IMR-90 (cell line): ENCODE results near the gene ZNF580.

Experiments
- CEBPB ChIP-seq: IDR thresholded peaks from 2 replicates; pipeline ENCODE4 v1.6.1; 2012; ENCODE audit warnings: low read depth, low read length, improper control_type of control experiment
- CTCF ChIP-seq: conservative IDR thresholded peaks from 2 replicates; pipeline ENCODE4 v1.5.1; 2012; ENCODE audit warnings: mild to moderate bottlenecking, low read depth, low read length, improper control_type of control experiment
- FOS ChIP-seq: fragments of 150-350 bp; IDR thresholded peaks from 2 replicates; pipeline ENCODE4 v1.6.1; 2016; ENCODE audit warnings: low read depth, low read length
- POLR2A ChIP-seq: IDR thresholded peaks from 2 replicates; pipeline ENCODE4 v1.6.1; 2012; ENCODE audit warnings: mild to moderate bottlenecking, low read depth, low read length
- RAD21 ChIP-seq: IDR thresholded peaks from 2 replicates; pipeline ENCODE4 v1.6.1; 2012; ENCODE audit warnings: low read length, improper control_type of control experiment
- RCOR1 ChIP-seq: IDR thresholded peaks from 2 replicates; pipeline ENCODE4 v1.6.1; 2012; ENCODE audit warnings: mild to moderate bottlenecking, low read length, improper control_type of control experiment; ENCODE audit not compliant: insufficient replicate concordance
- RFX5 ChIP-seq: IDR thresholded peaks from 2 replicates; pipeline ENCODE4 v1.8.0; 2012; ENCODE audit warnings: low read depth, mild to moderate bottlenecking, low read length, moderate library complexity
- SMC3 ChIP-seq: fragments of 150-350 bp; IDR thresholded peaks from 2 replicates; pipeline ENCODE4 v1.6.1; 2016; ENCODE audit warnings: low read depth, mild to moderate bottlenecking, antibody characterized with exemption, low read length, moderate library complexity
- TF ChIP-seq, protein P1 (sequence below): fragments of 150-350 bp; IDR thresholded peaks from 2 replicates; pipeline ENCODE4 v1.6.1; 2017; ENCODE audit warnings: mild to moderate bottlenecking, antibody characterized with exemption, low read length, low read depth

DNA sequence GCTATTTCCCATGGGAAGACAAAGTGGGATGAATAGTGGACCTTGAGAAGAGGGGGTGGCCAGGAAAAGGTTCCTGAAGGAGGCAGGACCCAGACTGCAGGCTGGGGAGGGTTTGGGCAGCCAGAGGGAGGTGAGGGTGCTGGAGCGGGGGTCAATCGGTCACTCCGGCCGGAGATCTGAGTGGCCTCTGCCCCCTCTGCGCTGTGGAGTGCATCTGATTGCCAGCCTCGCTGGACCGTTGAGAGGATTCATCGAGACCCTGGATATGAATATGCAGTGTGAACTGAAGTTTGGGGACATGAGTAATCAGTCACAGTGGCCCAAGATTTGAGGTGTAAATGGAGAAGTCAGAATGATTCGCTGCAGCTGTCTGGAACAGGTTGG lies 5.5 kb upstream of the ZNF580 start:
- TF ChIP-seq CTCF: no peak
- no peak for TF ChIP-seq RCOR1
- no peak for TF ChIP-seq POLR2A
- TF ChIP-seq RAD21: no peak
- no peak for TF ChIP-seq SMC3
- TF ChIP-seq, protein P1, sequence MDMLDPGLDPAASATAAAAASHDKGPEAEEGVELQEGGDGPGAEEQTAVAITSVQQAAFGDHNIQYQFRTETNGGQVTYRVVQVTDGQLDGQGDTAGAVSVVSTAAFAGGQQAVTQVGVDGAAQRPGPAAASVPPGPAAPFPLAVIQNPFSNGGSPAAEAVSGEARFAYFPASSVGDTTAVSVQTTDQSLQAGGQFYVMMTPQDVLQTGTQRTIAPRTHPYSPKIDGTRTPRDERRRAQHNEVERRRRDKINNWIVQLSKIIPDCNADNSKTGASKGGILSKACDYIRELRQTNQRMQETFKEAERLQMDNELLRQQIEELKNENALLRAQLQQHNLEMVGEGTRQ: no peak
- TF ChIP-seq CEBPB: no peak
- no peak for TF ChIP-seq RFX5
- TF ChIP-seq FOS: no peak
